Karpas-422 (cell line): ENCODE data around the gene B4GALT2. TPM values are rescaled to one million over a fixed set of nuclear protein-coding genes. Genes with fewer than 3 reads are reported as not detected.

ENCODE experiments used
- DNase-seq: peaks from one replicate; pipeline ENCODE4 v3.0.0-alpha.2; 2015
- H2AFZ ChIP-seq: fragments of 200-600 bp; sonication (generic); 2 replicates; pipeline ENCODE4 v1.6.1; 2014; ENCODE audit warnings: antibody characterized with exemption, low read length, mixed read lengths
- H3K27ac ChIP-seq: fragments of 200-600 bp; sonication (generic); 2 replicates; pipeline ENCODE4 v1.5.1; 2014; ENCODE audit warnings: mild to moderate bottlenecking, low read length, moderate library complexity
- H3K27me3 ChIP-seq: fragments of 200-600 bp; sonication (generic); 2 replicates; pipeline ENCODE4 v1.6.1; 2014; ENCODE audit warnings: low read length, mixed read lengths
- H3K36me3 ChIP-seq: fragments of 200-600 bp; sonication (generic); 2 replicates; pipeline ENCODE4 v1.6.1; 2014; ENCODE audit warnings: low read length, mixed read lengths; ENCODE audit not compliant: insufficient read depth
- H3K4me1 ChIP-seq: fragments of 200-600 bp; sonication (generic); 2 replicates; pipeline ENCODE4 v1.6.1; 2014; ENCODE audit warnings: mild to moderate bottlenecking, low read length, mixed read lengths
- H3K4me2 ChIP-seq: fragments of 200-600 bp; sonication (generic); 2 replicates; pipeline ENCODE4 v1.6.1; 2014; ENCODE audit warnings: low read length, low read depth, mild to moderate bottlenecking; ENCODE audit not compliant: poor library complexity, severe bottlenecking
- H3K4me3 ChIP-seq: fragments of 200-600 bp; sonication (generic); 2 replicates; pipeline ENCODE4 v1.5.1; 2014; ENCODE audit warnings: mild to moderate bottlenecking, antibody characterized with exemption, low read length, mixed read lengths
- H3K79me2 ChIP-seq: fragments of 200-600 bp; sonication (generic); 2 replicates; pipeline ENCODE4 v1.6.1; 2014; ENCODE audit warnings: mild to moderate bottlenecking, low read length, mixed read lengths
- H3K9ac ChIP-seq: fragments of 200-600 bp; sonication (generic); 2 replicates; pipeline ENCODE4 v1.6.0; 2014; ENCODE audit warnings: low read length
- H3K9me2 ChIP-seq: fragments of 200-600 bp; sonication (generic), shearing (Covaris generic); replicated peaks from 2 replicates; pipeline ENCODE4 v1.6.0; 2014; ENCODE audit warnings: mild to moderate bottlenecking, low read length, moderate library complexity; ENCODE audit not compliant: insufficient read depth
- H3K9me3 ChIP-seq: fragments of 300-700, 200-600 bp; sonication (generic); 2 replicates; pipeline ENCODE4 v1.6.1; 2014; ENCODE audit warnings: low read length, mixed read lengths
- H4K20me1 ChIP-seq: fragments of 200-600 bp; sonication (generic); 2 replicates; pipeline ENCODE4 v1.6.1; 2014; ENCODE audit warnings: mild to moderate bottlenecking, antibody characterized with exemption, low read length, low read depth; ENCODE audit not compliant: insufficient read depth
- total RNA-seq: library from RNA; depleted of rRNA; stranded (reverse); fragments of >200 nt; shearing (Covaris generic); gene quantifications from 2 replicates; pipeline ENCODE4 v1.2.3, GENCODE V29; 2014; ENCODE audit warnings: low replicate concordance

The B4GALT2 gene
- total RNA-seq, 1 experiment from 2014 or later = 42.9 TPM

DNA sequence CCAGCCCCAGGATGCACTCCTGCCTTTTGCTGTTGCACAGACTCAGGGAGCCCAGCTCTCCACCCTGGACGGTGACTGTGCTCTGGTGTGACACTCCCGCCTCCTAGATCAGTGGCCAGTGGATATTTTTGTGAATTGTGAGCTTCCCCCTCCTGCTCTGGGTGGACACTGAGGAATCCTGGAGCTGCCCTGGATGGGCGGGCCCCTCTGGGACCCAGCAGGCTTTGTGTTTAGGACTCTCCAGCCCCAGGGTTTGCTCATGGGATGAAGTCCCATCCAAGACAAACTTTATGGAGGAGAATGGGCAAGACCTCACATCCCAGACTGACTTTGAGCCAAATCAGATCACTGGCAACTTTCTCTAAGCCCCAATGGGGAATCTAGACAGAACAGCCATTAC, 36.2 kb downstream of the B4GALT2 start:
- no peak overlapping the region for H3K27ac ChIP-seq
- no peaks in the 10 kb centered on the region for H3K36me3 ChIP-seq
- no peaks in the 10 kb centered on the region for H4K20me1 ChIP-seq
- H3K4me1 ChIP-seq = no peaks in the 10 kb centered on the region
- H3K27me3 ChIP-seq = no peaks in the 10 kb centered on the region
- H2AFZ ChIP-seq = no peak overlapping the region
- no peaks in the 10 kb centered on the region for H3K9me2 ChIP-seq
- no peak overlapping the region for H3K4me3 ChIP-seq
- H3K4me2 ChIP-seq = no peak overlapping the region
- no peak for DNase-seq
- no peaks in the 10 kb centered on the region for H3K79me2 ChIP-seq
- no peaks in the 10 kb centered on the region for H3K9me3 ChIP-seq
- no peak overlapping the region for H3K9ac ChIP-seq

DNA sequence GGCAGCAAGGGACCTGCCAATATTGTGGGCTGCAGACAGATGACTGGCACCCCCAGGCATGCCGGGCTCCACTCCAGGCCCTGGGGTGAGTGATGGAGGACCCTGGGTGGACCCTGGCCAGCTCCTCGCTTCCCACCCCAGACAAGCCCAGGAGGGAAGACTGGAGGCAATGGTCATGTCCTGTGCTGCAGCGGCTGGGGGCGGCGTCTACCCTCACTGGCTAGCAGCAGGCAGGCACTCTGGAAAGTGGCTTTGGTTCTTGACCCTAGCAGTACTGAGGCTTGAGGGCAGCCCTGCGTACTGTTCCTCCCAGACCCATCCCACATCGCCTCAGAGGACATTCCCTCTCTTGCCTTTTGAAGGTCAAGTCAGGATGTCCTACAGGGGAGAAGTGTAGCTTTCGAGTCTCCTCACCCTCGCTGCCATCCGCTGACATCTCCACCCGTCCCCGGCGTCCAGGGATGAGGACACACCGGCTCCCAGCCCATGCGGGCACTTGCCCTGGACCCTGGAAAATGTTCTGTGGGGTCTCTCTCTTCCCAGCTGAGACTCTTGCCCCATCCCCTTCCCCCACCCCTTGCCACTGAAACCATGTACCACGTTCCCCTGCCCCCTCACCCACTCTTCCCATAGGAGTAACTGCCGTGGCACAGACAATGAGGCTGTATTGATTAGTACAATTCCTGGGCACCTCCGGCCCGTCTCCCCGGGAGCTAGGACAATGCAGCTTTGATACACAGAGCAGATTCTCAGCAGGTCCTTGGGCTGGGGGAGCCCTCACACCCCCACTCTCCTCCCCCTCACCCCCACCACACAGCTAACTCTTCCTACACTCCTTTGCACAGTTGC, 37.3 kb downstream of the B4GALT2 start:
- no peak overlapping the region for H3K4me2 ChIP-seq
- H4K20me1 ChIP-seq = no peaks in the 10 kb centered on the region
- H3K4me3 ChIP-seq = no peak overlapping the region
- no peaks in the 10 kb centered on the region for H3K79me2 ChIP-seq
- H3K9me3 ChIP-seq = no peaks in the 10 kb centered on the region
- H3K9me2 ChIP-seq = no peaks in the 10 kb centered on the region
- H3K27ac ChIP-seq = no peak overlapping the region
- H2AFZ ChIP-seq = no peak overlapping the region
- H3K4me1 ChIP-seq = no peaks in the 10 kb centered on the region
- H3K36me3 ChIP-seq = no peaks in the 10 kb centered on the region
- no peak for DNase-seq
- no peaks in the 10 kb centered on the region for H3K27me3 ChIP-seq
- no peak overlapping the region for H3K9ac ChIP-seq

DNA sequence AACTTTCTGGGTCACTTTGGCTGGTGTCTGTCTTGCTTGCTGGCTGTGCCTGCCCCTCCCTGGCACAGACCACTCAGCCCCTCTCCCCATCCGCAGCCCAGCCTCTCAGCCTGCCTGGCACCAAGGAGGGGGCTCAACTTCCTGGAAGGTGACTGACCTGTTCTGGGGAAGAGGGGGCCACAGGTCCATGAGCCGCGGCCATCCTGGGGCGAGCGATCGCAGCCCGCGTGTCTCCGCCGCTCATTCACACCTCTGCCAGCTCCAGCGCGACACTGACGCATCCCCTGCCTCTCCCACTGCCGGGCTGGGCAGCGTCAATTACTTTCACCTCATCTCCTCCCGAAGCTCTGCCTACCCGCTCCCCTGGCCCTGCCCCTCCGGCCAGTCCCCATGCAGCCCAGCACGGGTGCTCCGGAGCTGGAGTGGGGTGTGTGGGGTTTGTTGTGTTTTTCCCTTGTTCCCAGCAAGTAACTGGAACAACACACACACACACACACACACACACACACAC, 37.9 kb downstream of the B4GALT2 start:
- H3K4me1 ChIP-seq = peaks cover 6% of the 10 kb centered on the region; the same call in 1 of the 2 replicates
- no peak overlapping the region for H3K4me2 ChIP-seq
- no peak for DNase-seq
- no peaks in the 10 kb centered on the region for H3K36me3 ChIP-seq
- H4K20me1 ChIP-seq = no peaks in the 10 kb centered on the region
- H3K79me2 ChIP-seq = no peaks in the 10 kb centered on the region
- H2AFZ ChIP-seq = no peak overlapping the region
- H3K9me3 ChIP-seq = no peaks in the 10 kb centered on the region
- H3K9me2 ChIP-seq = no peaks in the 10 kb centered on the region
- H3K9ac ChIP-seq = no peak overlapping the region
- H3K27me3 ChIP-seq = no peaks in the 10 kb centered on the region
- no peak overlapping the region for H3K4me3 ChIP-seq
- no peak overlapping the region for H3K27ac ChIP-seq

GRCh38 chr1:44019466-44019948, 40.5 kb downstream of the B4GALT2 start:
- H2AFZ ChIP-seq = no peak overlapping the region
- no peak for DNase-seq
- H3K27me3 ChIP-seq = no peaks in the 10 kb centered on the region
- no peaks in the 10 kb centered on the region for H3K9me3 ChIP-seq
- H3K79me2 ChIP-seq = no peaks in the 10 kb centered on the region
- no peaks in the 10 kb centered on the region for H3K9me2 ChIP-seq
- H3K9ac ChIP-seq = no peak overlapping the region
- H3K4me1 ChIP-seq = peaks cover 15% of the 10 kb centered on the region
- no peak overlapping the region for H3K4me2 ChIP-seq
- H3K36me3 ChIP-seq = no peaks in the 10 kb centered on the region
- H4K20me1 ChIP-seq = no peaks in the 10 kb centered on the region
- H3K4me3 ChIP-seq = no peak overlapping the region
- no peak overlapping the region for H3K27ac ChIP-seq

DNA sequence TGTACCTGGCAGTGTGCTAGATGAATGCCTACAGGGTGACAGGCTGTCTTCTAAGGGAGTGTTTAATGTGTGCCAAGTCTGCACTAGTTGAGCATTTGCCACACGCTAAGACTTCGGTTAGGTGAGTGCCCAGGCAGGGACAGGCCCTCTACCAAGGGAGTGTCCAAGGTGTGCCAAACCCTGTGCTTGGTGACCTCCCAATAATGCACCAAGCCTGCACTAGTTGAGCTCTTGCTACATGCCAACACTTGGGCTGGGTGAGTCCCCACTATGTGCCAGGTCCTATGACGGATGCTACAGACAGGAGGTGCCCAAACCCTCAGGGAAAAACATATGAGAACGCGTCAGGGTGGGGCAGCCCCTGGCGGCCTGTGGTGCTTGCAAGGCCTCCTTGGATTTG, 41.5 kb downstream of the B4GALT2 start:
- H3K9ac ChIP-seq = no peak overlapping the region

GRCh38 chr1:44021156-44021555, 42.1 kb downstream of the B4GALT2 start:
- no peaks in the 10 kb centered on the region for H3K9me3 ChIP-seq
- H3K9me2 ChIP-seq = no peaks in the 10 kb centered on the region
- no peaks in the 10 kb centered on the region for H3K27me3 ChIP-seq
- no peak overlapping the region for H3K4me2 ChIP-seq
- no peaks in the 10 kb centered on the region for H3K36me3 ChIP-seq
- no peak overlapping the region for H2AFZ ChIP-seq
- H3K4me3 ChIP-seq = no peak overlapping the region
- no peak overlapping the region for H3K27ac ChIP-seq
- no peaks in the 10 kb centered on the region for H4K20me1 ChIP-seq
- no peak for DNase-seq
- H3K4me1 ChIP-seq = peaks cover 32% of the 10 kb centered on the region
- H3K79me2 ChIP-seq = no peaks in the 10 kb centered on the region
- H3K9ac ChIP-seq = no peak overlapping the region

More for the DNA sequence above, 41.5 kb downstream of the B4GALT2 start:
- H3K79me2 ChIP-seq = no peaks in the 10 kb centered on the region
- H4K20me1 ChIP-seq = no peaks in the 10 kb centered on the region
- no peak overlapping the region for H3K4me2 ChIP-seq
- DNase-seq = no peak
- no peak overlapping the region for H3K4me3 ChIP-seq
- no peak overlapping the region for H3K27ac ChIP-seq
- H3K36me3 ChIP-seq = no peaks in the 10 kb centered on the region
- H3K4me1 ChIP-seq = peaks cover 25% of the 10 kb centered on the region
- H2AFZ ChIP-seq = no peak overlapping the region
- no peaks in the 10 kb centered on the region for H3K27me3 ChIP-seq
- no peaks in the 10 kb centered on the region for H3K9me3 ChIP-seq
- no peaks in the 10 kb centered on the region for H3K9me2 ChIP-seq

GRCh38 chr1:44021581-44022321, 42.7 kb downstream of the B4GALT2 start:
- Histone ChIP-seq H3K4me2 (no peak overlapping the region), H3K79me2 (no peaks in the 10 kb centered on the region), H3K27ac (no peak overlapping the region), H2AFZ (no peak overlapping the region), H3K9ac (no peak overlapping the region), H3K9me2 (no peaks in the 10 kb centered on the region), H3K4me3 (no peak overlapping the region), H4K20me1 (no peaks in the 10 kb centered on the region), H3K36me3 (no peaks in the 10 kb centered on the region), H3K9me3 (no peaks in the 10 kb centered on the region), H3K27me3 (no peaks in the 10 kb centered on the region), H3K4me1 (peaks cover 38% of the 10 kb centered on the region)
- DNase-seq = no peak
